K562 (cell line): ENCODE data around the gene NPS. TPM values are rescaled to one million over a fixed set of nuclear protein-coding genes. Genes with fewer than 3 reads are reported as not detected.

Experiments
- ATAC-seq: fragments of 200-7000 bp; cut with Tn5 transposase; 3 replicates; pipeline ENCODE4 v1.9.1; 2020; ENCODE audit warnings: moderate library complexity
- BruUV-seq: library from RNA; stranded (reverse); fragments of 400-500 nt; replicated peaks from 2 replicates; lab custom pipeline; 2021; lab: Mats Ljungman, UMichigan
- CTCF ChIA-PET: fragments of 300-600 bp; formaldehyde crosslinking; extraction: SDS; loops from one replicate; lab custom pipeline; 2021; ENCODE audit warnings: low intra/inter-chr PET ratio; lab: Yijun Ruan, JAX
- POLR2A ChIA-PET: fragments of 300-600, 350-650 bp; sonication (Branson Sonifier 250); formaldehyde crosslinking; extraction: SDS; loops from one replicate; lab custom pipeline; 2021; ENCODE audit warnings: antibody characterized with exemption, inconsistent platforms; lab: Yijun Ruan, JAX
- DNase-seq, 4 experiments: peaks; one replicate each; pipeline versions ENCODE4 v3.0.0 to v3.0.0-alpha.2; 2011 to 2018; ENCODE audit warnings: low spot score in 3 of 4, mixed read lengths in 3 of 4; ENCODE audit errors: extremely low read depth in 1 of 4
- FAIRE-seq: peaks from 2 replicates; lab custom pipeline; 2011; peaks lifted over from hg19 to GRCh38; lab: Jason Lieb, UNC
- H2AFZ ChIP-seq: 2 replicates; pipeline ENCODE4 v1.6.0; 2011; ENCODE audit warnings: low read depth, low read length, control low read depth, inconsistent platforms
- H3K27ac ChIP-seq: fragments of 200-600 bp; 3 replicates; pipeline ENCODE4 v1.8.0; 2011; ENCODE audit warnings: low read depth, mild to moderate bottlenecking, control low read depth, inconsistent platforms, low read length, moderate library complexity, mixed read lengths; ENCODE audit errors: extremely low read depth
- H3K27me3 ChIP-seq, 2 experiments: fragments of 300-600 bp in 1 of 2; 2 replicates in 1 of 2; 3 replicates in 1 of 2; pipeline versions ENCODE4 v1.6.0 to v1.8.0; 2011; ENCODE audit warnings: inconsistent platforms in 2 of 2, low read length in 2 of 2, mild to moderate bottlenecking in 1 of 2, mixed read lengths in 1 of 2, moderate library complexity in 1 of 2; ENCODE audit not compliant: control insufficient read depth in 2 of 2, insufficient read depth in 2 of 2
- H3K36me3 ChIP-seq: fragments of 300-600 bp; 3 replicates; pipeline ENCODE4 v1.8.0; 2011; ENCODE audit warnings: mild to moderate bottlenecking, low read length, inconsistent platforms; ENCODE audit not compliant: control insufficient read depth, insufficient read depth
- H3K4me1 ChIP-seq, 2 experiments: fragments of 200-600 bp in 1 of 2; replicated peaks in 1 of 2; 2 replicates in 1 of 2; 3 replicates in 1 of 2; pipeline versions ENCODE4 v1.5.1 to v1.8.0; 2011; ENCODE audit warnings: inconsistent platforms in 2 of 2, low read length in 2 of 2, mild to moderate bottlenecking in 1 of 2, mixed read lengths in 1 of 2, moderate library complexity in 1 of 2; ENCODE audit not compliant: control insufficient read depth in 2 of 2, insufficient read depth in 2 of 2
- H3K4me2 ChIP-seq: 2 replicates; pipeline ENCODE4 v1.6.1; 2011; ENCODE audit warnings: low read length, control low read depth, inconsistent platforms, mixed read lengths; ENCODE audit not compliant: insufficient read depth
- H3K4me3 ChIP-seq: fragments of 200-600 bp; sonication (generic), shearing (Covaris generic); 2 replicates; pipeline ENCODE4 v1.5.1; 2016; ENCODE audit warnings: control low read depth, inconsistent platforms
- H3K79me2 ChIP-seq: fragments of 200-600 bp; 3 replicates; pipeline ENCODE4 v1.8.0; 2011; ENCODE audit warnings: low read length, inconsistent platforms; ENCODE audit not compliant: control insufficient read depth, insufficient read depth
- H3K9ac ChIP-seq, 2 experiments: 2 replicates each; pipeline versions ENCODE4 v1.6.0 to v1.6.1; 2011; ENCODE audit warnings: low read depth in 2 of 2, low read length in 2 of 2, control low read depth in 1 of 2, inconsistent platforms in 1 of 2, mild to moderate bottlenecking in 1 of 2, mixed read lengths in 1 of 2; ENCODE audit not compliant: insufficient read depth in 1 of 2
- H3K9me1 ChIP-seq: one replicate; pipeline ENCODE4 v1.6.0; 2011; ENCODE audit warnings: inconsistent platforms, mild to moderate bottlenecking, low read length, moderate library complexity; ENCODE audit not compliant: control insufficient read depth, insufficient read depth
- H3K9me3 ChIP-seq: replicated peaks from 2 replicates; pipeline ENCODE4 v1.5.1; 2011; ENCODE audit warnings: low read depth, low read length, inconsistent platforms; ENCODE audit not compliant: control insufficient read depth, insufficient read depth
- H4K20me1 ChIP-seq: replicated peaks from 2 replicates; pipeline ENCODE4 v1.6.1; 2011; ENCODE audit warnings: low read length, inconsistent platforms, mixed read lengths; ENCODE audit not compliant: control insufficient read depth, insufficient read depth
- CEBPB ChIP-seq: fragments of 450-650 bp; IDR thresholded peaks from 2 replicates; pipeline ENCODE4 v1.6.1; 2016; ENCODE audit warnings: missing genetic modification characterization, missing compliant biosample characterization
- DACH1 ChIP-seq: fragments of 450-650 bp; IDR thresholded peaks from 2 replicates; pipeline ENCODE4 v1.6.1; 2018; ENCODE audit not compliant: partially characterized antibody
- whole genome bisulfite sequencing: fragments of 100-300 bp; shearing (Covaris generic); methylation state at CpG from one replicate; pipeline ENCODE4 v1.1.6; 2016; ENCODE audit warnings: low coverage, mixed read lengths; ENCODE audit not compliant: insufficient coverage; ENCODE audit errors: missing lambda C conversion rate; 5-methylcytosine and 5-hydroxymethylcytosine counted together
- in situ Hi-C: fragments of 300-500 bp; cut with MboI; formaldehyde crosslinking; loops from 4 replicates; pipeline ENCODE4 v1.15.0; 2018; ENCODE audit warnings: inconsistent platforms, mixed read lengths
- intact Hi-C: fragments of 100-400 bp; cut with micrococcal nuclease; formaldehyde crosslinking; loops from 2 replicates; pipeline ENCODE4 v1.14.2; 2022
- polyA plus RNA-seq, 8 experiments: library from polyadenylated mRNA; depleted of rRNA in 4 of 8; stranded (reverse) in 5 of 8; unstranded in 3 of 8; fragments of >200 nt; fragmentation: Nextera tagmentation in 2 of 8; fragmentation: Illumina TruSeq in 1 of 8; extraction: Ambion mirVana in 2 of 8; extraction: Trizol in 1 of 8; gene quantifications; 2 replicates each; pipeline versions ENCODE4 v1.2.1 to v1.2.3, GENCODE V29; 2011 to 2014; ENCODE audit warnings: inconsistent platforms in 1 of 8, missing spikeins in 1 of 8
- total RNA-seq, 7 experiments: library from RNA; depleted of rRNA in 6 of 7; stranded (reverse); fragments of >200 nt in 6 of 7; fragmentation: Illumina TruSeq in 2 of 7; extraction: Trizol in 2 of 7; gene quantifications; 2 replicates each; pipeline versions ENCODE4 v1.2.1 to v1.2.3, GENCODE V29; 2011 to 2021; ENCODE audit warnings: low replicate concordance in 1 of 7
- TF ChIP-seq, protein P1 (sequence below): fragments of 250-450 bp; sonication (Bioruptor Pico); IDR thresholded peaks from 2 replicates; pipeline ENCODE4 v1.4.0; 2020

NPS gene
- total and polyA plus RNA-seq, 9 of the 15 experiments (the other 6 are each of a cell fraction or from before 2014, with no cell fraction given), result not detected

DNA sequence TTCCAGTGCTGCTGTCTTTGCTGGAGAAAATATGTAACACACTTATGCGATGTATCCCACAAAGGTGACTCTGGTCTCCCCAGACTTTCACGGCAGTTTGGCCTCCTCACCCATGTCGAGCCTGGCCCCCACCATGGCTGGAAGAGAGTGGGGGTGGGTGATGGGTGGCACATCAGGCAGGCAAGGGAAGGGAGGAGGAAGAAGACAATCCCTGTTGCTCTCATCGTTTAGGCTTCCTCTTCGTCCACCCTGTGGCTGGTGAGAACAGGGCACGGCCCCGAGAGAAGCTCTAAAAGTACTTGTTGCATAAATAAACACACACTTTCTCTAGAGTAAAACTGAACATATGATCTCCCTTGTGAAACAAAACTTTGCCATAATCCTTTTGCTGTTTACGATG is 11.2 kb upstream of the NPS start:
- no peak overlapping the region for H3K9ac ChIP-seq
- ATAC-seq (no peak), DNase-seq (no peak), FAIRE-seq (no peak)
- WGBS, result 0% methylated on average over 5 of the region's 8 CpGs
- H3K9me1 ChIP-seq, result no peaks in the 10 kb centered on the region
- TF ChIP-seq CEBPB (tag) (no peak), DACH1 (no peak)
- TF ChIP-seq, protein P1, sequence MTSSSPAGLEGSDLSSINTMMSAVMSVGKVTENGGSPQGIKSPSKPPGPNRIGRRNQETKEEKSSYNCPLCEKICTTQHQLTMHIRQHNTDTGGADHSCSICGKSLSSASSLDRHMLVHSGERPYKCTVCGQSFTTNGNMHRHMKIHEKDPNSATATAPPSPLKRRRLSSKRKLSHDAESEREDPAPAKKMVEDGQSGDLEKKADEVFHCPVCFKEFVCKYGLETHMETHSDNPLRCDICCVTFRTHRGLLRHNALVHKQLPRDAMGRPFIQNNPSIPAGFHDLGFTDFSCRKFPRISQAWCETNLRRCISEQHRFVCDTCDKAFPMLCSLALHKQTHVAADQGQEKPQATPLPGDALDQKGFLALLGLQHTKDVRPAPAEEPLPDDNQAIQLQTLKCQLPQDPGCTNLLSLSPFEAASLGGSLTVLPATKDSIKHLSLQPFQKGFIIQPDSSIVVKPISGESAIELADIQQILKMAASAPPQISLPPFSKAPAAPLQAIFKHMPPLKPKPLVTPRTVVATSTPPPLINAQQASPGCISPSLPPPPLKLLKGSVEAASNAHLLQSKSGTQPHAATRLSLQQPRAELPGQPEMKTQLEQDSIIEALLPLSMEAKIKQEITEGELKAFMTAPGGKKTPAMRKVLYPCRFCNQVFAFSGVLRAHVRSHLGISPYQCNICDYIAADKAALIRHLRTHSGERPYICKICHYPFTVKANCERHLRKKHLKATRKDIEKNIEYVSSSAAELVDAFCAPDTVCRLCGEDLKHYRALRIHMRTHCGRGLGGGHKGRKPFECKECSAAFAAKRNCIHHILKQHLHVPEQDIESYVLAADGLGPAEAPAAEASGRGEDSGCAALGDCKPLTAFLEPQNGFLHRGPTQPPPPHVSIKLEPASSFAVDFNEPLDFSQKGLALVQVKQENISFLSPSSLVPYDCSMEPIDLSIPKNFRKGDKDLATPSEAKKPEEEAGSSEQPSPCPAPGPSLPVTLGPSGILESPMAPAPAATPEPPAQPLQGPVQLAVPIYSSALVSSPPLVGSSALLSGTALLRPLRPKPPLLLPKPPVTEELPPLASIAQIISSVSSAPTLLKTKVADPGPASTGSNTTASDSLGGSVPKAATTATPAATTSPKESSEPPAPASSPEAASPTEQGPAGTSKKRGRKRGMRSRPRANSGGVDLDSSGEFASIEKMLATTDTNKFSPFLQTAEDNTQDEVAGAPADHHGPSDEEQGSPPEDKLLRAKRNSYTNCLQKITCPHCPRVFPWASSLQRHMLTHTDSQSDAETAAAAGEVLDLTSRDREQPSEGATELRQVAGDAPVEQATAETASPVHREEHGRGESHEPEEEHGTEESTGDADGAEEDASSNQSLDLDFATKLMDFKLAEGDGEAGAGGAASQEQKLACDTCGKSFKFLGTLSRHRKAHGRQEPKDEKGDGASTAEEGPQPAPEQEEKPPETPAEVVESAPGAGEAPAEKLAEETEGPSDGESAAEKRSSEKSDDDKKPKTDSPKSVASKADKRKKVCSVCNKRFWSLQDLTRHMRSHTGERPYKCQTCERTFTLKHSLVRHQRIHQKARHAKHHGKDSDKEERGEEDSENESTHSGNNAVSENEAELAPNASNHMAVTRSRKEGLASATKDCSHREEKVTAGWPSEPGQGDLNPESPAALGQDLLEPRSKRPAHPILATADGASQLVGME (CRISPR knock-in tag), result no peak
- intact Hi-C loops, result no loop called here
- no peaks in the 10 kb centered on the region for H4K20me1 ChIP-seq
- ChIA-PET CTCF (no interaction called here), POLR2A (no interaction called here)
- H2AFZ ChIP-seq, result no peak overlapping the region
- H3K4me2 ChIP-seq, result no peak overlapping the region
- no peak overlapping the region for H3K27ac ChIP-seq
- no peaks in the 10 kb centered on the region for H3K4me1 ChIP-seq
- in situ Hi-C loops, result no loop called here
- no peaks in the 10 kb centered on the region for H3K79me2 ChIP-seq
- no peak overlapping the region for H3K4me3 ChIP-seq
- BruUV-seq, result no TSS peak
- H3K27me3 ChIP-seq, result no peaks in the 10 kb centered on the region
- no peaks in the 10 kb centered on the region for H3K9me3 ChIP-seq
- no peaks in the 10 kb centered on the region for H3K36me3 ChIP-seq
